Measurements from ENCODE around the gene GALNT6. TPM values are rescaled to one million over a fixed set of nuclear protein-coding genes. Genes with fewer than 3 reads are reported as not detected.

GALNT6 gene, protein sequence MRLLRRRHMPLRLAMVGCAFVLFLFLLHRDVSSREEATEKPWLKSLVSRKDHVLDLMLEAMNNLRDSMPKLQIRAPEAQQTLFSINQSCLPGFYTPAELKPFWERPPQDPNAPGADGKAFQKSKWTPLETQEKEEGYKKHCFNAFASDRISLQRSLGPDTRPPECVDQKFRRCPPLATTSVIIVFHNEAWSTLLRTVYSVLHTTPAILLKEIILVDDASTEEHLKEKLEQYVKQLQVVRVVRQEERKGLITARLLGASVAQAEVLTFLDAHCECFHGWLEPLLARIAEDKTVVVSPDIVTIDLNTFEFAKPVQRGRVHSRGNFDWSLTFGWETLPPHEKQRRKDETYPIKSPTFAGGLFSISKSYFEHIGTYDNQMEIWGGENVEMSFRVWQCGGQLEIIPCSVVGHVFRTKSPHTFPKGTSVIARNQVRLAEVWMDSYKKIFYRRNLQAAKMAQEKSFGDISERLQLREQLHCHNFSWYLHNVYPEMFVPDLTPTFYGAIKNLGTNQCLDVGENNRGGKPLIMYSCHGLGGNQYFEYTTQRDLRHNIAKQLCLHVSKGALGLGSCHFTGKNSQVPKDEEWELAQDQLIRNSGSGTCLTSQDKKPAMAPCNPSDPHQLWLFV
- 3.6 TPM for polyA plus RNA-seq (2012; ENCODE audit: insufficient read length, low read depth)

DNA sequence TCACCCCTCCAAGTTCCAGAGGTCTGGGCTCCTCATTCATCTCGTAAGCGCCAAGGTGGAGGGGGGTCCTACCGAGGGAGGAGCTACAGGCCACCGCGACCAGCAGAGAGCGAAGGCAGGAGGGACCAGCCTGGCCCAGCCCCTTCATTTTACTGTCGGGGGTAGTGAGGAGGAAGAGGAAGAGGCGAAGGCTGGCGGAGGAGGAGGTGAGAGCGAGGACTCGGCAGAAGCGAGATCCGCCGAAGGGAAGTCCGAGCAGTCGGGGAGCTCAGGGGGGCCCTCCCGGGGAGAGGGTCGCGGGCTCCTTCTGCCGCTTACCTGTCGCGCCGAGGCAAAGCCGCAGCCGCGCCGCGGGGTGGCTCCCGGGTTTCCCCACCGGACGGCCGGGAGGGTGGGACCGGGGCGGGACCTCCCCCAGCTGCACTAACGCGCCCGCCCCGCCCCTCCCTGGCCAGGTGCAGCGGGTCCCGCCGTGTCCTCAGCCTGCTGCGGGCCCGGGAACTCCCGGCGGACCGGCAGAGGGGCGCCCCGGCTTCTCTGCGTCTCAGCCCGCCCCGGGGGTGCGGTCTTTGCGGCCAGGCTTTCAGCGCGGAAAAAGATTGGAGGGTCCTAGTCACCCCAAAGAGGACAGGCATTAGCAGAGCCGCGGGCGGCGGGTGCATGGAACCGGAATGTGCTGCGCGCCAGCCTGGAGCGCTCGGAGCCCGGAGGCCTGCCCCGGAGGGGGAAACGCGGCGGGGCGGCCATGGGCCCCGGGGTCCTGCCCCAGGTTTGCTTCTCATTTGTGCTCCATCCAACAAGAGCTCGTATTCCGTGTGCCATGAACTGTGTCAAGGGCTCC is at the start of gene GALNT6:
Gene GALNT6 (minus strand): TSS at position 124 of the 841 bp plus-strand sequence. CDS start 11,625 bp downstream, outside the sequence.
- TF ChIP-seq POLR2AphosphoS5 (IDR thresholded peaks at IDR 0.05; ENCODE audit: low read depth, low read length), result no peak
- TF ChIP-seq SIN3A (IDR thresholded peaks at IDR 0.05; ENCODE audit: borderline replicate concordance, insufficient read depth, low read length), result no peak
- TF ChIP-seq TAF1 (IDR thresholded peaks at IDR 0.05; ENCODE audit: borderline replicate concordance, insufficient read depth, low read length), result no peak
- TF ChIP-seq FOXP2 (optimal IDR thresholded peaks at IDR 0.05; ENCODE audit: borderline replicate concordance, extremely low read depth, extremely low read length, insufficient read depth), result no peak
- TF ChIP-seq, protein P1, sequence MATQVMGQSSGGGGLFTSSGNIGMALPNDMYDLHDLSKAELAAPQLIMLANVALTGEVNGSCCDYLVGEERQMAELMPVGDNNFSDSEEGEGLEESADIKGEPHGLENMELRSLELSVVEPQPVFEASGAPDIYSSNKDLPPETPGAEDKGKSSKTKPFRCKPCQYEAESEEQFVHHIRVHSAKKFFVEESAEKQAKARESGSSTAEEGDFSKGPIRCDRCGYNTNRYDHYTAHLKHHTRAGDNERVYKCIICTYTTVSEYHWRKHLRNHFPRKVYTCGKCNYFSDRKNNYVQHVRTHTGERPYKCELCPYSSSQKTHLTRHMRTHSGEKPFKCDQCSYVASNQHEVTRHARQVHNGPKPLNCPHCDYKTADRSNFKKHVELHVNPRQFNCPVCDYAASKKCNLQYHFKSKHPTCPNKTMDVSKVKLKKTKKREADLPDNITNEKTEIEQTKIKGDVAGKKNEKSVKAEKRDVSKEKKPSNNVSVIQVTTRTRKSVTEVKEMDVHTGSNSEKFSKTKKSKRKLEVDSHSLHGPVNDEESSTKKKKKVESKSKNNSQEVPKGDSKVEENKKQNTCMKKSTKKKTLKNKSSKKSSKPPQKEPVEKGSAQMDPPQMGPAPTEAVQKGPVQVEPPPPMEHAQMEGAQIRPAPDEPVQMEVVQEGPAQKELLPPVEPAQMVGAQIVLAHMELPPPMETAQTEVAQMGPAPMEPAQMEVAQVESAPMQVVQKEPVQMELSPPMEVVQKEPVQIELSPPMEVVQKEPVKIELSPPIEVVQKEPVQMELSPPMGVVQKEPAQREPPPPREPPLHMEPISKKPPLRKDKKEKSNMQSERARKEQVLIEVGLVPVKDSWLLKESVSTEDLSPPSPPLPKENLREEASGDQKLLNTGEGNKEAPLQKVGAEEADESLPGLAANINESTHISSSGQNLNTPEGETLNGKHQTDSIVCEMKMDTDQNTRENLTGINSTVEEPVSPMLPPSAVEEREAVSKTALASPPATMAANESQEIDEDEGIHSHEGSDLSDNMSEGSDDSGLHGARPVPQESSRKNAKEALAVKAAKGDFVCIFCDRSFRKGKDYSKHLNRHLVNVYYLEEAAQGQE (IDR thresholded peaks at IDR 0.05; ENCODE audit: insufficient read depth in 1 of 2, low read depth in 2 of 2, low read length in 2 of 2), result no peak

DNA sequence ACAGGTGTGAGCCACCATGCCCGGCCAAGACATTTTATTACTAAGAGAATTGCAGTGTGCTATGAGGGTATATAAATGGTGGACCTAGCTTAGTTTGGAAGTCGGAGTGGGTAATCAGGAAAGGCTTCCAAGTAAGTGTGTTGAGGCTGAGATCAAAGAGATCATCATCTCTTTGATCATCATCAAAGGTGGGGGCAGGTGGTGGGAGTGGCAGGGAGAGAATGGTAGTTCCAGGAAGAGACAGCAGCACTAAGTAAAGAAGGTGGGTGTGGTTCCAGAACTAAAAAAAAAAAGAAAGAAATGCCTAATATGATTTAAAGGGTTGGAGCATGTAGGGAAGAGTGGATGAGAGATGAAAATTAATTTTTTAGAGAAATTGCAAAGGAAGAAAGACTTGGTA is 48.1 kb upstream of the GALNT6 start:
- TF ChIP-seq TAF1 (IDR thresholded peaks at IDR 0.05; ENCODE audit: borderline replicate concordance, insufficient read depth, low read length), result no peak
- TF ChIP-seq FOXP2 (optimal IDR thresholded peaks at IDR 0.05; ENCODE audit: borderline replicate concordance, extremely low read depth, extremely low read length, insufficient read depth), result no peak
- TF ChIP-seq POLR2AphosphoS5 (IDR thresholded peaks at IDR 0.05; ENCODE audit: low read depth, low read length), result no peak
- no peak for TF ChIP-seq SIN3A (IDR thresholded peaks at IDR 0.05; ENCODE audit: borderline replicate concordance, insufficient read depth, low read length)
- TF ChIP-seq, protein P1 (IDR thresholded peaks at IDR 0.05; ENCODE audit: insufficient read depth in 1 of 2, low read depth in 2 of 2, low read length in 2 of 2), result no peak

DNA sequence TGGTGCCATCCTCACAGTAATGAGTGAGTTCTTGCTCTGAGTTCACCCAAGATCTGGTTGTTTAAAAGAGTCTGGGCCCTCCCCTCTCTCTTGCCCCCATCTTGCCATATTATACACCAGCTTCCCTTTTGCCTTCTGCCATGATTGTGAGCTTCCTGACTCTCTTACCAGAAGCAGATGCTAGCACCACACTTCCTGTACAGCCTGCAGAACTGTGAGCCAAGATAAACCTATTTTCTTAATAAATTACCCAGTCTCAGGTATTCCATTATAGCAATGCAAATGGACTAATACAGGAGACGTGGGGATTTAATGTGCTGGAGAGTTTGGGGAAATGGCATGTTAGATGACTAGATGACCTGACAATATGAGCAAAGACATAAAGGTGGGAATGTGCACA is 46.2 kb upstream of the GALNT6 start:
- no peak for TF ChIP-seq POLR2AphosphoS5 (IDR thresholded peaks at IDR 0.05; ENCODE audit: low read depth, low read length)
- TF ChIP-seq, protein P1 (IDR thresholded peaks at IDR 0.05; ENCODE audit: insufficient read depth in 1 of 2, low read depth in 2 of 2, low read length in 2 of 2), result no peak
- no peak for TF ChIP-seq FOXP2 (optimal IDR thresholded peaks at IDR 0.05; ENCODE audit: borderline replicate concordance, extremely low read depth, extremely low read length, insufficient read depth)
- TF ChIP-seq TAF1 (IDR thresholded peaks at IDR 0.05; ENCODE audit: borderline replicate concordance, insufficient read depth, low read length), result no peak
- TF ChIP-seq SIN3A (IDR thresholded peaks at IDR 0.05; ENCODE audit: borderline replicate concordance, insufficient read depth, low read length), result no peak

DNA sequence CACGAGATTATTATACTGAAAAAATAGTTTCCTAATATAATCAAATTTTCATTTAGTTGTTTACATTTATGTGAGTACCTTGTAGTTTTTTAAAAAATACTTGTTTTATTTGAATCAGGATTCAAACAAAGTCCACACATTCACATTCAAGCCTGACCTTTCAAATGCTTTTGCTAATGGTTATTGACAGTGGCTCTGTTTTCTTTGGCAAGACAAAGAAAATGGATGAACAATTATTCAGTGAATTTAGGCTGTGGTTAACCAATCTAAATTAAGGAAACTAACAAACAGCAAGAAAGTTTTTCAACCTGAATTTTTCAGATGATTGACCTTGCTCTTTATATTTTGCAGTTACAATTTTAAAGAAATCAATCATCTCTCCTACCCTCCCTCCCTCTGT is 43.1 kb upstream of the GALNT6 start:
- no peak for TF ChIP-seq SIN3A (IDR thresholded peaks at IDR 0.05; ENCODE audit: borderline replicate concordance, insufficient read depth, low read length)
- no peak for TF ChIP-seq FOXP2 (optimal IDR thresholded peaks at IDR 0.05; ENCODE audit: borderline replicate concordance, extremely low read depth, extremely low read length, insufficient read depth)
- TF ChIP-seq POLR2AphosphoS5 (IDR thresholded peaks at IDR 0.05; ENCODE audit: low read depth, low read length), result no peak
- TF ChIP-seq TAF1 (IDR thresholded peaks at IDR 0.05; ENCODE audit: borderline replicate concordance, insufficient read depth, low read length), result peak; percentile 19; the same call in 1 of the 2 replicates
- TF ChIP-seq, protein P1 (IDR thresholded peaks at IDR 0.05; ENCODE audit: insufficient read depth in 1 of 2, low read depth in 2 of 2, low read length in 2 of 2), result no peak
